GM12878 (cell line): ENCODE results near the gene SMYD5. TPM values are rescaled to one million over a fixed set of nuclear protein-coding genes. Genes with fewer than 3 reads are reported as not detected.

Experiments used
- EED ChIP-seq: sonication (generic); IDR thresholded peaks from 2 replicates; pipeline ENCODE4 v1.6.1; 2016; ENCODE audit warnings: antibody characterized with exemption, low read depth
- HDAC2 ChIP-seq: fragments of 200-600 bp; sonication (generic); IDR thresholded peaks from 2 replicates; pipeline ENCODE4 v1.6.1; 2017
- HDGF ChIP-seq: fragments of 450-650 bp; IDR thresholded peaks from 2 replicates; pipeline ENCODE4 v1.6.1; 2016; ENCODE audit warnings: antibody characterized with exemption
- NFYB ChIP-seq: IDR thresholded peaks from 2 replicates; pipeline ENCODE4 v1.6.1; 2011; ENCODE audit warnings: low read depth, mild to moderate bottlenecking, low read length, improper control_type of control experiment, moderate library complexity; ENCODE audit not compliant: insufficient read depth
- NR2C1 ChIP-seq: fragments of 450-650 bp; IDR thresholded peaks from 2 replicates; pipeline ENCODE4 v1.6.1; 2017; ENCODE audit warnings: antibody characterized with exemption, mild to moderate bottlenecking, moderate library complexity
- NRF1 ChIP-seq: conservative IDR thresholded peaks from 2 replicates; pipeline ENCODE4 v1.6.1; 2011; ENCODE audit warnings: mild to moderate bottlenecking, low read depth, low read length, improper control_type of control experiment
- RAD21 ChIP-seq: IDR thresholded peaks from 2 replicates; pipeline ENCODE4 v1.6.1; 2011; ENCODE audit warnings: mild to moderate bottlenecking, low read depth, low read length, moderate library complexity; ENCODE audit not compliant: insufficient read depth
- RELA ChIP-seq: fragments of 450-650 bp; IDR thresholded peaks from 2 replicates; pipeline ENCODE4 v1.8.0; 2014; ENCODE audit warnings: borderline replicate concordance; ENCODE audit not compliant: partially characterized antibody
- RFX5 ChIP-seq: IDR thresholded peaks from 2 replicates; pipeline ENCODE4 v1.6.1; 2011; ENCODE audit warnings: low read depth, low read length, improper control_type of control experiment
- SMARCA5 ChIP-seq: fragments of 450-650 bp; IDR thresholded peaks from 2 replicates; pipeline ENCODE4 v1.6.1; 2017; ENCODE audit warnings: mild to moderate bottlenecking
- YY1 ChIP-seq: IDR thresholded peaks from 2 replicates; pipeline ENCODE4 v1.6.1; 2011; ENCODE audit warnings: low read depth, mild to moderate bottlenecking, low read length
- polyA plus RNA-seq, 11 experiments: library from polyadenylated mRNA; depleted of rRNA in 4 of 11; unstranded in 6 of 11; stranded (reverse) in 5 of 11; fragments of >200 nt; fragmentation: Nextera tagmentation in 4 of 11; fragmentation: Illumina TruSeq in 1 of 11; extraction: Ambion mirVana in 4 of 11; extraction: Trizol in 1 of 11; gene quantifications; 1 replicate in 1 of 11; 2 replicates in 10 of 11; pipeline versions ENCODE4 v1.2.1 to v1.2.3, GENCODE V29; 2011 to 2016; ENCODE audit warnings: inconsistent platforms in 2 of 11, missing spikeins in 2 of 11, low read depth in 1 of 11
- total RNA-seq, 4 experiments: library from RNA; depleted of rRNA in 3 of 4; stranded (reverse); fragments of >200 nt in 3 of 4; fragmentation: Illumina TruSeq in 1 of 4; extraction: Trizol in 1 of 4; gene quantifications; 2 replicates each; pipeline versions ENCODE4 v1.2.1 to v1.2.3, GENCODE V29; 2013 to 2021
- TF ChIP-seq, protein P1 (sequence below), 3 experiments: IDR thresholded peaks in 2 of 3; conservative IDR thresholded peaks in 1 of 3; 2 replicates each; pipeline ENCODE4 v1.5.1; 2011; ENCODE audit warnings: low read depth in 3 of 3, low read length in 3 of 3, mild to moderate bottlenecking in 3 of 3, control low read depth in 2 of 3, moderate library complexity in 2 of 3, inconsistent platforms in 1 of 3, mixed read lengths in 1 of 3; ENCODE audit not compliant: control insufficient read depth in 2 of 3, insufficient read depth in 1 of 3; ENCODE audit errors: extremely low read depth in 1 of 3
- TF ChIP-seq, protein P2 (sequence below): fragments of 450-650 bp; IDR thresholded peaks from 2 replicates; pipeline ENCODE4 v1.6.1; 2018; ENCODE audit warnings: mild to moderate bottlenecking, low read depth, moderate library complexity; ENCODE audit not compliant: partially characterized antibody
- TF ChIP-seq, protein P3 (sequence below): IDR thresholded peaks from 2 replicates; pipeline ENCODE4 v1.6.1; 2011; ENCODE audit warnings: low read depth, mild to moderate bottlenecking, low read length, moderate library complexity, borderline replicate concordance; ENCODE audit errors: extremely low read depth
- TF ChIP-seq, protein P4 (sequence below): fragments of 450-650 bp; IDR thresholded peaks from 2 replicates; pipeline ENCODE4 v1.6.1; 2018; ENCODE audit warnings: borderline replicate concordance, mild to moderate bottlenecking; ENCODE audit not compliant: partially characterized antibody
- TF ChIP-seq, protein P5 (sequence below): fragments of 450-650 bp; IDR thresholded peaks from 2 replicates; pipeline ENCODE4 v1.6.1; 2017; ENCODE audit warnings: low read depth, mild to moderate bottlenecking, moderate library complexity

The SMYD5 gene
- total and polyA plus RNA-seq, 10 of the 15 experiments (the other 5 are each of a cell fraction or from before 2014, with no cell fraction given) = 6.1 to 35.3 (median 26.4) TPM

DNA sequence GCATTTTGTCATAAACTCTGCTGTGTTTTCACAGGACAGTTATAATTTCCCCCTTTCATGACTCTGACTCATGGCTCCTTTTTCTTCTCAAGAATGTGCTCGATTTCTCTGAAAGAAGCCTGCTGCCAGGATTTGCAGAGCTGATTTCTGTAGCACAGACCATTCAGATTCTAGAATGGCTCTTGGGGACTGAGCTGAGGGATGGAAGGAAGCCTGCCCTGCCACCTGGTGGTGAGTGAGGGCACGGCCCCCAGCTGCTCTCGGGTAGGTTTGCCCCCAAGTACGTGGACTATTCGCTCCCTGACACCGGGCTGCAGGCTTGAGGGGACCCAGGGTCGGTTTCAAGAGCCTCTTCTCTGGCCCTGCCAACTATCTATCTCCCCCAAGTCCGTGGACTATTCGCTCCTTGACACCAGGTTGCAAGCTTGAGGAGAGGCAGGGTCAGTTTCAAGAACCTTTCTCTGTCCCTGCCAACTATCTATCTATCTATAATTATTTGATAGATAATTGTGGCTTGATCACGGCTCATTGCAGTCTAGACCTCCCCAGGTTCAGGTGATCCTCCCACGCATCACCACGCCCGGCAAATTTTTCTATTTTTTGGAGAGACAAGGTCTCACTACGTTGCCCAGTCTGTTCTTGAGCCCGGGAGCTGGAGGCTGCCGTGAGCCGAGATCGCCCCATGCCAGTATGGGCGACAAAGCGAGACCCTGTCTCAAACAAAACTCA lies 1.4 kb upstream of the SMYD5 start (continued):
- TF ChIP-seq, protein P1, sequence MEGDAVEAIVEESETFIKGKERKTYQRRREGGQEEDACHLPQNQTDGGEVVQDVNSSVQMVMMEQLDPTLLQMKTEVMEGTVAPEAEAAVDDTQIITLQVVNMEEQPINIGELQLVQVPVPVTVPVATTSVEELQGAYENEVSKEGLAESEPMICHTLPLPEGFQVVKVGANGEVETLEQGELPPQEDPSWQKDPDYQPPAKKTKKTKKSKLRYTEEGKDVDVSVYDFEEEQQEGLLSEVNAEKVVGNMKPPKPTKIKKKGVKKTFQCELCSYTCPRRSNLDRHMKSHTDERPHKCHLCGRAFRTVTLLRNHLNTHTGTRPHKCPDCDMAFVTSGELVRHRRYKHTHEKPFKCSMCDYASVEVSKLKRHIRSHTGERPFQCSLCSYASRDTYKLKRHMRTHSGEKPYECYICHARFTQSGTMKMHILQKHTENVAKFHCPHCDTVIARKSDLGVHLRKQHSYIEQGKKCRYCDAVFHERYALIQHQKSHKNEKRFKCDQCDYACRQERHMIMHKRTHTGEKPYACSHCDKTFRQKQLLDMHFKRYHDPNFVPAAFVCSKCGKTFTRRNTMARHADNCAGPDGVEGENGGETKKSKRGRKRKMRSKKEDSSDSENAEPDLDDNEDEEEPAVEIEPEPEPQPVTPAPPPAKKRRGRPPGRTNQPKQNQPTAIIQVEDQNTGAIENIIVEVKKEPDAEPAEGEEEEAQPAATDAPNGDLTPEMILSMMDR (IDR thresholded peaks at IDR 0.05 in 2 of 3, conservative IDR thresholded peaks at IDR 0.05 in 1 of 3; ENCODE audit: control insufficient read depth in 2 of 3, extremely low read depth in 1 of 3, insufficient read depth in 1 of 3, low read depth in 3 of 3, low read length in 3 of 3) = peak; percentile 88 to 97 (median 96)
- TF ChIP-seq, protein P2, sequence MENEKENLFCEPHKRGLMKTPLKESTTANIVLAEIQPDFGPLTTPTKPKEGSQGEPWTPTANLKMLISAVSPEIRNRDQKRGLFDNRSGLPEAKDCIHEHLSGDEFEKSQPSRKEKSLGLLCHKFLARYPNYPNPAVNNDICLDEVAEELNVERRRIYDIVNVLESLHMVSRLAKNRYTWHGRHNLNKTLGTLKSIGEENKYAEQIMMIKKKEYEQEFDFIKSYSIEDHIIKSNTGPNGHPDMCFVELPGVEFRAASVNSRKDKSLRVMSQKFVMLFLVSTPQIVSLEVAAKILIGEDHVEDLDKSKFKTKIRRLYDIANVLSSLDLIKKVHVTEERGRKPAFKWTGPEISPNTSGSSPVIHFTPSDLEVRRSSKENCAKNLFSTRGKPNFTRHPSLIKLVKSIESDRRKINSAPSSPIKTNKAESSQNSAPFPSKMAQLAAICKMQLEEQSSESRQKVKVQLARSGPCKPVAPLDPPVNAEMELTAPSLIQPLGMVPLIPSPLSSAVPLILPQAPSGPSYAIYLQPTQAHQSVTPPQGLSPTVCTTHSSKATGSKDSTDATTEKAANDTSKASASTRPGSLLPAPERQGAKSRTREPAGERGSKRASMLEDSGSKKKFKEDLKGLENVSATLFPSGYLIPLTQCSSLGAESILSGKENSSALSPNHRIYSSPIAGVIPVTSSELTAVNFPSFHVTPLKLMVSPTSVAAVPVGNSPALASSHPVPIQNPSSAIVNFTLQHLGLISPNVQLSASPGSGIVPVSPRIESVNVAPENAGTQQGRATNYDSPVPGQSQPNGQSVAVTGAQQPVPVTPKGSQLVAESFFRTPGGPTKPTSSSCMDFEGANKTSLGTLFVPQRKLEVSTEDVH = no peak
- TF ChIP-seq NRF1 (no peak), EED (no peak), NFYB (no peak), RELA (no peak), RFX5 (no peak), SMARCA5 (peak; percentile 62; the same call in 1 of the 2 replicates), HDAC2 (no peak), RAD21 (peak; percentile 63), NR2C1 (0 out of 2 replicates have a peak, but pooled peaks have one; percentile 7), HDGF (no peak), YY1 (peak; percentile 40; the same call in 1 of the 2 replicates)
- TF ChIP-seq, protein P3, sequence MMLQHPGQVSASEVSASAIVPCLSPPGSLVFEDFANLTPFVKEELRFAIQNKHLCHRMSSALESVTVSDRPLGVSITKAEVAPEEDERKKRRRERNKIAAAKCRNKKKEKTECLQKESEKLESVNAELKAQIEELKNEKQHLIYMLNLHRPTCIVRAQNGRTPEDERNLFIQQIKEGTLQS = no peak
- TF ChIP-seq, protein P4, sequence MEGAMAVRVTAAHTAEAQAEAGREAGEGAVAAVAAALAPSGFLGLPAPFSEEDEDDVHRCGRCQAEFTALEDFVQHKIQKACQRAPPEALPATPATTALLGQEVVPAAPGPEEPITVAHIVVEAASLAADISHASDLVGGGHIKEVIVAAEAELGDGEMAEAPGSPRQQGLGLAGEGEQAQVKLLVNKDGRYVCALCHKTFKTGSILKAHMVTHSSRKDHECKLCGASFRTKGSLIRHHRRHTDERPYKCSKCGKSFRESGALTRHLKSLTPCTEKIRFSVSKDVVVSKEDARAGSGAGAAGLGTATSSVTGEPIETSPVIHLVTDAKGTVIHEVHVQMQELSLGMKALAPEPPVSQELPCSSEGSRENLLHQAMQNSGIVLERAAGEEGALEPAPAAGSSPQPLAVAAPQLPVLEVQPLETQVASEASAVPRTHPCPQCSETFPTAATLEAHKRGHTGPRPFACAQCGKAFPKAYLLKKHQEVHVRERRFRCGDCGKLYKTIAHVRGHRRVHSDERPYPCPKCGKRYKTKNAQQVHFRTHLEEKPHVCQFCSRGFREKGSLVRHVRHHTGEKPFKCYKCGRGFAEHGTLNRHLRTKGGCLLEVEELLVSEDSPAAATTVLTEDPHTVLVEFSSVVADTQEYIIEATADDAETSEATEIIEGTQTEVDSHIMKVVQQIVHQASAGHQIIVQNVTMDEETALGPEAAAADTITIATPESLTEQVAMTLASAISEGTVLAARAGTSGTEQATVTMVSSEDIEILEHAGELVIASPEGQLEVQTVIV = no peak
- TF ChIP-seq, protein P5, sequence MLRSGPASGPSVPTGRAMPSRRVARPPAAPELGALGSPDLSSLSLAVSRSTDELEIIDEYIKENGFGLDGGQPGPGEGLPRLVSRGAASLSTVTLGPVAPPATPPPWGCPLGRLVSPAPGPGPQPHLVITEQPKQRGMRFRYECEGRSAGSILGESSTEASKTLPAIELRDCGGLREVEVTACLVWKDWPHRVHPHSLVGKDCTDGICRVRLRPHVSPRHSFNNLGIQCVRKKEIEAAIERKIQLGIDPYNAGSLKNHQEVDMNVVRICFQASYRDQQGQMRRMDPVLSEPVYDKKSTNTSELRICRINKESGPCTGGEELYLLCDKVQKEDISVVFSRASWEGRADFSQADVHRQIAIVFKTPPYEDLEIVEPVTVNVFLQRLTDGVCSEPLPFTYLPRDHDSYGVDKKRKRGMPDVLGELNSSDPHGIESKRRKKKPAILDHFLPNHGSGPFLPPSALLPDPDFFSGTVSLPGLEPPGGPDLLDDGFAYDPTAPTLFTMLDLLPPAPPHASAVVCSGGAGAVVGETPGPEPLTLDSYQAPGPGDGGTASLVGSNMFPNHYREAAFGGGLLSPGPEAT = no peak
